ENCODE results near the gene NCS1. TPM values are rescaled to one million over a fixed set of nuclear protein-coding genes. Genes with fewer than 3 reads are reported as not detected.
A peak's percentile ranks its signal among the peaks of the same experiment; 100 is the strongest.

Gene NCS1
- total RNA-seq, 1 experiment from 2014 or later = 76.3 TPM

GRCh38 chr9:130174920-130175321, 2.7 kb downstream of the NCS1 start:
- no peak for DNase-seq (ENCODE audit: low read depth)

DNA sequence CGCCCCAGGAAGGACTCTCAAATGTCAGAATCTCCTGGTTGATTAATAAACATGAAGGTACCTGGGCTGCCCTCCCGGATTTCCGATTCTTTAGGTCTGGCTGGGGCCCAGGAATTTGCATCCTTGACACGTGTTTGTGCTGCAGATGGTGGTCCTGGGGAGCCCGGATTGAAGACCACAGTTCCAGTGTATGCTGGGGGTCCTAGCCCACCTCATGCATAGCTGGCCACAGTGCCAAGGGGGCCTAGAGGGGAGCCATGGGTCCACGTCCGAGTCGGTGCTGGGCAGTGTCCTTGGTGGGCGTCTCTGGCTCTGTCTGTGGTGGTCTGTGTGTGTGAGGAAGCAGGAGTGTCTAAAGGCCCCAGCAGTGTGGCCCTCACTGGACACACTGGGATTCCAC, 3.2 kb downstream of the NCS1 start:
- no peak for DNase-seq (ENCODE audit: low read depth)

DNA sequence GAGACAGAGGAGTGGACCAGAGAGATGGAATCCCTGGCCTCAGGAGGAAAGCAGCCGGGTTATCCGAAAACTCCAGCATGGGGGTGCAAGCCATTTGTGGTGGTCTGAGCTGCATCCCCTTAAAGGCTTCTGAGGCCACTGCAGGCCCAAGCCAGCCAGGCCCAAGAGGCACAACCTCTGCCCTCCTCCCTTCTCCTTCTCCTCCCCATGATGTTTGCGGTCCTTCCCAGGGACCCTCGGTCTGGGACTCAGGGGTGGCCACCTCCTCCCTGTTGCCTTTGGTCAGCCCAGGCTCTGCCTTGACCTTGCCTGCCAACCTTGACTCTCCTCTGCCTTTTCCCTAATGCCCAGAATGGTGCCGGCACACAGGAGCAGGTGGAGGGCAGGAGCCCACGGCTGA, 4.6 kb downstream of the NCS1 start:
- DNase-seq (ENCODE audit: low read depth) = no peak

- no peak for DNase-seq (ENCODE audit: low read depth)
These were observed 5.9 kb downstream of the NCS1 start for GRCh38 chr9:130177898-130178805.

DNA sequence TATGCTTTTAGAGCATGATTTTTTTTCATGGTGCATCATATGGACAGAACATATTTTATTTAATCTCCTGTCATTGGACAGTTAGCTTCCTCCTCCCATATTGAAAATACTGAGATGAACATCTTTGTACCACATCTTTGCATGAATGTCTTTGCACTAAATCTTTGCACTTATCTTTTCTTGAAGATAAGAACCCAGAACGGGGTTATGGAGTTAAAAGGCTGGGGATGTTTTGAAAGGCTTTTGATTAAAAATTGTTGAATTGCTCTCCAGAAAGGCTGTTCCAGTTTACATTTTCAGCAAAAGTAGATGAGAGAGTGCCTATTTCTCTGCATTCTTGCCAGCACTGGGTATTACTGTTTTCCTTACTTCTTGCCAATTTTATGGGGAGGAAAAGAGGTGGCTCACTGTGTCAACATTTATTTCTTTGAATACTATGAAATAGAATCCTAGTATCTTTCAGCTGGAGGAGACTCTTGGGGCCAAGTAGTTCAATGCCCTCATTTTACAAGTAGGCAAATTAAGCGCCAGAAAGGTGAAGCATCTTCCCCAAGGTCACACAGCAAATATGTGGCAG, 7.2 kb downstream of the NCS1 start:
- no peak for DNase-seq (ENCODE audit: low read depth)

GRCh38 chr9:130180516-130180915, 8.3 kb downstream of the NCS1 start:
- DNase-seq (ENCODE audit: low read depth) = no peak

GRCh38 chr9:130181678-130182380, 9.6 kb downstream of the NCS1 start:
- DNase-seq (ENCODE audit: low read depth) = no peak

- peak; percentile 7 for DNase-seq (ENCODE audit: low read depth)
These were observed 10.2 kb downstream of the NCS1 start for GRCh38 chr9:130182381-130182909.

DNA sequence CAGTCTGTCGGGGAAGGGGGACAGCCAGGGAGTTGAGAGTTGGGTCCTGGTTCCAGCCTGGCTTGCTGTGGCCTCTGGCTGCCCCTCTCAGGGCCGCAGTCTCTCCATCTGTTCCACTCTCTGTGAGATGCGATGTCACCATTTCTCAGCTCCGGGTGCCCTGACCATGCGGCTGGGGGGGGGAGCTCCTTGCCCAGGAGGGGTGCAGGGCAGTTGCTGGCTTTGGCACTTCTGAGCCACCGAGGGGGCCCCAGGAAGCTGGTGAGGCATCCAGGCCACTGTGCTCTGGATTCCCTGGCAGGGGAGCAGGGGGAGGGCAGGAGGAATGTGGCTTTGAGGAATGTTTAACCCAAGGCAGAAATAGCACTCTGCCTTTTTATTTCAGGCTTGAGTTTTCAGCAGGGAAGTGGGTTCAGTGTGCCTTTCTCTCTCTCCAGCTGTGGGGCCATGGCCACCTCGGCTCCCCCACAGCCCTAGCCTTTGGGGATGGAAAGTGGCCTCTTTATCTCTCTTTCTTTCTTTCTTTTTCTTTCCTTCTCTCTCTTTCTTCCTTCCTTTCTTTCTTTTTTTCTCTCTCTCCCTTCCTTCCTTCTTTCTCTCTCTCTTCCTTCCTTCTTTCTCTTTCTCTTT, 11.0 kb downstream of the NCS1 start:
- peak; percentile 84 for DNase-seq (ENCODE audit: low read depth)

DNA sequence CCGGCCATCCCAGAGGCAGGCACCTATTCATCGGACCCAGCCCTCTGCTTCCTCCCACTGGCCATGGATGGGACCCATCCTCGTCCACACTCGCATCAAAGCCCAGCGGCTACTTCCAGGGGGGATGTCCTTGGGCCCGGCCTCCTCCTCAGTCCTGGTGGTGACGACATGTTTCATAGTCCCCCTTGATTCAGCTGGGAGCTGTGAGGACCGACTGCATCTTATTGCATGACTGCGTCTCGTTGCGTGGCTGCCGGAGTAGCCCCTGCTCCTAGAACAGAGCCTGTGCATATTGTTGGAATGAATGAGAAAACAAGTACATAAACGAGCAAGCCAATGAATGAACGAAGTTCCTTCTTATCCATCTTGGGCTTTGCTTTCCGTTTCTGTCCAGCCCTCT, 12.8 kb downstream of the NCS1 start:
- no peak for DNase-seq (ENCODE audit: low read depth)

DNA sequence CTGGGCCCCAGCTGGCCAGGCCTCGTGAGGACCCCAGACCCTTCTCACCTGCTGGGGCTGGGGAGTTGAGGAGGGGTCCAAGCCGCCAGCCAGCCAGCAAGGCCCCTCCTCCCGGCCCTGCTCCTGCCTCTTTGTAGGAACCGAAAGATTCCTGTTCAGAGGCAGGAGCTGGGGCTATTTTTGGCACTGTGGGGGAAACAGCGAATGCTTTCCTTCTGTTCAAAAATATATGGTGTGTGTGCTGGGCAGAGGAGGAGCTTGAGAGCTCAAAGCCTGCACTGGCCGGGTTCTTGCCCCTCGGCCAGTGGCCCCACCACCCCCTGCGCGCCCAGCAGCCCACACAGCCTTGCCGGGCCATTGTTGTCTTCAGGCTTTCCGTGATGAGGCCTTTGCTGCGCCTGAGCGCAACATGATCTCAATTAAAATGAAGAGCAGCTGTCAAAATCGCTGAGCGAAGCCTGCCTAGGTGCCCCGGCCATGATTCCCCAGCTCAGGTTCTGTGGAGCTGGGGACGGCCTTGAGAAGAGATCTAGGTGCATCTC, 13.4 kb downstream of the NCS1 start:
- DNase-seq (ENCODE audit: low read depth) = no peak

GRCh38 chr9:130186051-130186450, 13.8 kb downstream of the NCS1 start:
- DNase-seq (ENCODE audit: low read depth) = no peak

DNA sequence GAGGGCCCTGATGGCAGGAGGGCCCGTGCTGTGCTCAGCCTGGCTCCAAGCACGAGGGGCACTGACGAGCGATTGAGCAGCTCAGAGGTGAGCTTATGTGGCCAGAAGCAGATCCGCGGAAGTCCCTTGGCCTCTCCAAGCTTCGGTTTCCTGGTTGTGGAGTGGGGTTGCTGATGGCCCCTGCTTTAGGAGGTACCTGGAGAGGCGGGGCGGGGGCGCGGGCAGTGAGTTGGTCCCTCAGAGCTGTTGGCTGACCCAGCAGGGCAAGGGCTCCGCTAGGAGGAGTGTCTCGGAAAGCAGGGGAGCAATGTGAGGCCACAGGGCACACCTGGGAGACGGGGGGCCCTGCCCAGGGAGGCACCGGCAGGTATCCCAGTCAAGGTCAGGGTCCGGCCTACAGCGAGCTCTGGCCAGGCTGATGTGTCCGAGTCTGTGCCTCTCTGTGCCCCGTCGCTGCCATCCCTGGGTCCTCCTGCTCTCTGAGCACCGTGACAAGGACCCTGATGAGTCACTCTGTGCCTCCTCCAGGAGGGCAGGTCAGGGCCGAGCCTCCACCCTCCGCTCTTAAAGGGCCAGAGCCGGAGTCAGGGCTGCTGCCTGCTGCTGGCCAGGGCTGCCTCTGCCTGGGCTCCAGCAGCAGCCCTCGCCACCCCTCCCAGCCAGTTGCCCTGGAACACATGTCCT, 14.8 kb downstream of the NCS1 start:
- DNase-seq (ENCODE audit: low read depth) = peak; percentile 74

- DNase-seq (ENCODE audit: low read depth) = no peak
These were observed 15.3 kb downstream of the NCS1 start for GRCh38 chr9:130187523-130187846.

DNA sequence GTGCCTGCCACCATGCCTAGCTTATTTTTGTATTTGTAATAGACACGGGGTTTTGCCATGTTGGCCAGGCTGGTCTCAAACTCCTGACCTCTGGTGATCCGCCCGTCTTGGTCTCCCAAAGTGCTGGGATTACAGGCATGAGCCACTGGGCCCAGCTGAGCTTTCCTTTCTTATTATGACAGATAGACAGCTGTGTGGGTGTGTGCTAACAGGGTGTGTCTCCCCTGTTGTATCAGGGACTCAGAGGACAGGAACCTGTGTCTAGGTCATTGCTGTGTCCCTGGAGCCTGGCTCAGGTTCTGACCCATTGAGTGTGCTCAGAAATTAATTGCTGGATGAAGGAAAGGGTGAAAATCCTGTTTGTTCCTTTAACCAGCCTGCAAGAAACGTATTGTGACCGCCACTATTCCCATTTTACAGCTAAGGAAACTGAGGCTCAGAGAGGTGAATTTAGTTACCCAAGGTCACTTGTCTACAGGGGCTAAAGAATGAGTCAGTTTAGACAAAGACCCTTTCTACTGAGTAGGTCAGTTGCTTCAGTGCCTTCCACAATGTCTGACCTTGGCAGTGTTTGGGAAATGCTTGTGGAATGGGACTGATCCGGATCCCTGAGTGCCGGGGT, 16.8 kb downstream of the NCS1 start:
- no peak for DNase-seq (ENCODE audit: low read depth)

DNA sequence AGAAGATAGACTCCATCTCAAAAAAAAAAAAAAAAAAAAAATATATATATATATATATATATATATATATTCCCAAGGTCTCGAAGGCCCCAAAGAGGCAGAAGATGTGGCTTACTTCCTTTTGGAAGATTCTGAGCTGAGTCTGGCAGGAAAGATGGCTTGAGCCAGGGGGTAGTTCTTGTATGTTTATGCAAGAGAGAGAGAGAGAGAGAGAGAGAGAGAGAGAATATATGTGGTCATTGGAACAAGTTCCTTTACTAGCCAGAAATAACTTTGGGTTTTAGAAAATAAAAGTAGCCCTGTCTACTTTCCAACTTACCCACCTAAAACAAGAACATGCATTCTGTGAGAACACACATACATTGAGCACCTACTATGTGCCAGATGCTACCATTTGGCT, 17.6 kb downstream of the NCS1 start:
- no peak for DNase-seq (ENCODE audit: low read depth)

DNA sequence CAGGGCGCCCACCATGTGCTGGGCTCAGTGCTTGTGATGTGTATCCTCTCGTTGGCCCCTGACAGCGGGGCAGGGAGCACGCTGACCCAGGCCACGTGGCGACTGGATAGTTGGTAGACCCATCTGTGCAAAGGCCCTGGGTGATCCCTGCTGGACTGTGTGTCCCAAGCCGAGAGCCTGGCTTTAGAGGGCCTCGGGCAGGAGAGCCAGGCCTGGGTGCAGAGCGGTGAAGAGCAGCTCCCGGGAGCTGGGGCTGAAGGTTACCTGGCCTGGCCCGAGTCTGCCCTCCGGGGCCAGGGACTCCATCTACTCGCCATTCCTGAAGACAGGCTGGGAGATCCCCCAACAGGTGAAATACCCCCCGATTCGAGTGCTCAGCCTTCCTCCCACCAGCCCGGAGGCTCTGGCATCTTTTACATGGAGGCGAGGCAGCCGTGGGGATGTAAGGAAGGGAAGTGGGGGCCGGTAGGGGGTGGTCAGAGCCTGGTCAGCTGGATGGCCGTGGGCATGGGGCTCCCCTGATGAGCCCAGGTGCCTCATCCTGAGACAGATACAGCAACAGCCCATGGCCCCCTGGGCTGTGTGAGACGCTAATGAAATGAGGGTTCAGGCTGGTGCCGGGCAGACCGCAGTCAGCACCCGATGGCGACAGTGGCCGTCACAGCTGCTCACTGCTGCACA, 19.0 kb downstream of the NCS1 start:
- no peak for DNase-seq (ENCODE audit: low read depth)

- no peak for DNase-seq (ENCODE audit: low read depth)
These were observed 19.5 kb downstream of the NCS1 start for GRCh38 chr9:130191749-130192120.

DNA sequence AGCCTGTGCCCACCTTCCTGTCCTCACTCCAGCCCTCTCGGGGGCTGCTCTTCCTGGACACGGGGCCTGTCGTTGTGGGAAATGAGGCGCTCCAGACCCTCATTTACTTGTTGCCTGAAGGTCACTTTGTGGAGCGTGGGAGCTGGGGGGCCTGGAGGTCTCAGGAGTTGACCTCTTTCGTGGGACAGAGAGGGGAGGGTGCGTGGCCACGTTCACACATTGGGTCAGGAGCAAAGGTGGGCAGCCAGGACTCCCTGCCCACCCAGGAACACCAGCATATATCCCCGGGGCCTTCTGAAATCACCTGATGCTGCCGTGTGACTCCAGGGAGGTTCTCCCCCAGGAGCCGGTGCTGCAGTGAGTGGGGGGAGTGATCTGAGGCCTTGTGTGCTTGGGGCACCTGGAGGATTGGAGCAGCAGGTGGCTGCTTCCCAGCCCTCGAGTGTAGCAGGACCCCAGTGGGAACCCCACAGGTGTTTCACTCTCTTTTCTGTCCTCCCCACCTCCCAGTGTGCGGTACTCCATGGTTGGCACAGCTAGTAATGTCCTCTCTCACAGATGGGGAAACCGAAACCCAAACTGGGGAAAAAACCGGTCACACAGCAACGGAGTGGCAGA, 20.3 kb downstream of the NCS1 start:
- no peak for DNase-seq (ENCODE audit: low read depth)

All from HT1080 (cell line).